Measurements from ENCODE around the gene C6orf141. TPM values are rescaled to one million over a fixed set of nuclear protein-coding genes. Genes with fewer than 3 reads are reported as not detected.
A peak's percentile ranks its signal among the peaks of the same experiment; 100 is the strongest.

C6orf141 gene
- total and polyA plus RNA-seq, 2 of the 13 experiments (the other 11 are each of a cell fraction or from before 2014, with no cell fraction given) = 0.07 TPM; not detected in 1

GRCh38 chr6:49509342-49509741 is 41.1 kb upstream of the C6orf141 start (continued):
- TF ChIP-seq GATA4 (IDR thresholded peaks at IDR 0.05; ENCODE audit: borderline replicate concordance, low read depth) (no peak), SIX1 (CRISPR knock-in tag; IDR thresholded peaks at IDR 0.05; ENCODE audit: borderline replicate concordance) (peak; percentile 43; the same call in 1 of the 2 replicates), ZGPAT (CRISPR knock-in tag; IDR thresholded peaks at IDR 0.05) (peak; percentile 60), ZNF460 (CRISPR knock-in tag; IDR thresholded peaks at IDR 0.05; ENCODE audit: borderline replicate concordance) (no peak), CENPT (CRISPR knock-in tag; IDR thresholded peaks at IDR 0.05; ENCODE audit: low read depth) (no peak), BCL3 (CRISPR knock-in tag; IDR thresholded peaks at IDR 0.05) (no peak), ZNF784 (CRISPR knock-in tag; IDR thresholded peaks at IDR 0.05; ENCODE audit: borderline replicate concordance) (no peak), TFDP2 (CRISPR knock-in tag; IDR thresholded peaks at IDR 0.05) (no peak), POLR2G (IDR thresholded peaks at IDR 0.05; ENCODE audit: low read depth, low read length) (no peak), ZNF788 (CRISPR knock-in tag; IDR thresholded peaks at IDR 0.05; ENCODE audit: borderline replicate concordance) (no peak), KDM2A (CRISPR knock-in tag; IDR thresholded peaks at IDR 0.05; ENCODE audit: borderline replicate concordance, low read depth) (no peak), MNT (IDR thresholded peaks at IDR 0.05) (no peak), DRAP1 (CRISPR knock-in tag; IDR thresholded peaks at IDR 0.05) (0 out of 2 replicates have a peak, but pooled peaks have one; percentile 41), ZSCAN22 (CRISPR knock-in tag; IDR thresholded peaks at IDR 0.05) (no peak), ZBED4 (CRISPR knock-in tag; IDR thresholded peaks at IDR 0.05; ENCODE audit: borderline replicate concordance) (0 out of 2 replicates have a peak, but pooled peaks have one; percentile 23), ZNF431 (CRISPR knock-in tag; IDR thresholded peaks at IDR 0.05; ENCODE audit: borderline replicate concordance, low read depth) (no peak), JUN (CRISPR knock-in tag; IDR thresholded peaks at IDR 0.05) (no peak), TSC22D2 (CRISPR knock-in tag; IDR thresholded peaks at IDR 0.05; ENCODE audit: borderline replicate concordance) (no peak), RARA (CRISPR knock-in tag; IDR thresholded peaks at IDR 0.05) (no peak)

All from HepG2 (cell line).